Astrocyte of the spinal cord (primary cell): ENCODE measurements around the gene CX3CL1.
"Not testable (repeated sequence)": the region's sequence is repeated elsewhere in the genome, so short reads cannot be mapped to it uniquely, and the experiment has no call there.

Experiments
- DNase-seq: peaks from one replicate; pipeline ENCODE4 v3.0.0; 2011; ENCODE audit warnings: low read depth, low spot score
- H3K4me3 ChIP-seq: 2 replicates; pipeline ENCODE4 v1.5.1; 2011; ENCODE audit warnings: low read depth, mild to moderate bottlenecking, low read length, moderate library complexity
- CTCF ChIP-seq: IDR thresholded peaks from 2 replicates; pipeline ENCODE4 v1.5.1; 2012; ENCODE audit warnings: low read depth, mild to moderate bottlenecking, low read length, inconsistent platforms
- in situ Hi-C: cut with HindIII; loops from 2 replicates; pipeline ENCODE4 v1.10.0; 2017; ENCODE audit warnings: low sequenced_read_pairs

CX3CL1 gene

GRCh38 chr16:57374067-57374534 is 1.8 kb downstream of the CX3CL1 start:
- no peak for DNase-seq
- in situ Hi-C loops: no loop called here
- no peak overlapping the region for H3K4me3 ChIP-seq
- no peak for TF ChIP-seq CTCF

GRCh38 chr16:57374925-57375465 is 2.7 kb downstream of the CX3CL1 start:
- DNase-seq, H3K4me3 ChIP-seq, in situ Hi-C loops: not testable (repeated sequence)

- H3K4me3 ChIP-seq: no peak overlapping the region
- TF ChIP-seq CTCF: no peak
- no peak for DNase-seq
- in situ Hi-C loops: no loop called here
Measured at GRCh38 chr16:57376313-57376818, 4.1 kb downstream of the CX3CL1 start.

- in situ Hi-C loops: no loop called here
Measured at GRCh38 chr16:57377080-57377841, 5.0 kb downstream of the CX3CL1 start.

GRCh38 chr16:57379579-57379978 is 7.3 kb downstream of the CX3CL1 start:
- in situ Hi-C loops: no loop called here
- no peak overlapping the region for H3K4me3 ChIP-seq
- no peak for TF ChIP-seq CTCF
- no peak for DNase-seq

More at GRCh38 chr16:57377080-57377841, 5.0 kb downstream of the CX3CL1 start:
- no peak for TF ChIP-seq CTCF
- DNase-seq: no peak
- no peak overlapping the region for H3K4me3 ChIP-seq

- no peak for TF ChIP-seq CTCF
- in situ Hi-C loops: no loop called here
- H3K4me3 ChIP-seq: no peak overlapping the region
- DNase-seq: peak; percentile 23
Measured at GRCh38 chr16:57380671-57381462, 8.6 kb downstream of the CX3CL1 start.
